ENCODE measurements around the gene MFAP3L.

MFAP3L gene

GRCh38 chr4:170026253-170027021 lies at the start of gene MFAP3L:
MFAP3L (minus strand) TSS chr4:170026395; CDS start chr4:170005877, 20,518 bp downstream.
- Histone ChIP-seq H2AFZ (ENCODE audit: low read length, unreplicated experiment) (peak within 1 kb of the TSS; percentile 94), H3K36me3 (ENCODE audit: insufficient read depth, low read length) (no peaks in the 10 kb centered on the region), H3K4me3 (ENCODE audit: low read depth, low read length) (peak within 1 kb of the TSS; percentile 96), H3K27me3 (ENCODE audit: insufficient read depth, low read length) (no peaks in the 10 kb centered on the region), H3K4me1 (ENCODE audit: control insufficient read depth, insufficient read depth, low read length, unreplicated experiment) (no peaks in the 10 kb centered on the region), H3K27ac (ENCODE audit: low read depth, low read length) (peak within 1 kb of the TSS; percentile 59), H3K79me2 (ENCODE audit: control insufficient read depth, insufficient read depth, low read length, unreplicated experiment) (no peaks in the 10 kb centered on the region)

GRCh38 chr4:170071196-170071595 lies 45.0 kb upstream of the MFAP3L start:
- H3K4me3 ChIP-seq (ENCODE audit: low read depth, low read length), result no peak overlapping the region
- H3K27ac ChIP-seq (ENCODE audit: low read depth, low read length), result no peak overlapping the region
- no peaks in the 10 kb centered on the region for H3K27me3 ChIP-seq (ENCODE audit: insufficient read depth, low read length)
- H3K4me1 ChIP-seq (ENCODE audit: control insufficient read depth, insufficient read depth, low read length, unreplicated experiment), result no peaks in the 10 kb centered on the region
- no peaks in the 10 kb centered on the region for H3K79me2 ChIP-seq (ENCODE audit: control insufficient read depth, insufficient read depth, low read length, unreplicated experiment)
- no peak overlapping the region for H2AFZ ChIP-seq (ENCODE audit: low read length, unreplicated experiment)
- 0 out of 2 replicates have a peak, but pooled peaks cover 2% of the 10 kb centered on the region for H3K36me3 ChIP-seq (ENCODE audit: insufficient read depth, low read length)

GRCh38 chr4:170068438-170069128 lies 42.4 kb upstream of the MFAP3L start:
- H3K79me2 ChIP-seq (ENCODE audit: control insufficient read depth, insufficient read depth, low read length, unreplicated experiment), result no peaks in the 10 kb centered on the region
- H3K36me3 ChIP-seq (ENCODE audit: insufficient read depth, low read length), result peaks cover 3% of the 10 kb centered on the region; the same call in 1 of the 2 replicates
- no peak overlapping the region for H2AFZ ChIP-seq (ENCODE audit: low read length, unreplicated experiment)
- no peaks in the 10 kb centered on the region for H3K4me1 ChIP-seq (ENCODE audit: control insufficient read depth, insufficient read depth, low read length, unreplicated experiment)
- no peak overlapping the region for H3K27ac ChIP-seq (ENCODE audit: low read depth, low read length)
- H3K27me3 ChIP-seq (ENCODE audit: insufficient read depth, low read length), result no peaks in the 10 kb centered on the region
- H3K4me3 ChIP-seq (ENCODE audit: low read depth, low read length), result no peak overlapping the region

GRCh38 chr4:170059421-170059820 lies 33.2 kb upstream of the MFAP3L start:
- Histone ChIP-seq H3K27ac (ENCODE audit: low read depth, low read length) (no peak overlapping the region), H3K4me3 (ENCODE audit: low read depth, low read length) (no peak overlapping the region), H3K4me1 (ENCODE audit: control insufficient read depth, insufficient read depth, low read length, unreplicated experiment) (no peaks in the 10 kb centered on the region), H3K36me3 (ENCODE audit: insufficient read depth, low read length) (no peaks in the 10 kb centered on the region; the same call in 1 of the 2 replicates), H2AFZ (ENCODE audit: low read length, unreplicated experiment) (no peak overlapping the region), H3K27me3 (ENCODE audit: insufficient read depth, low read length) (no peaks in the 10 kb centered on the region), H3K79me2 (ENCODE audit: control insufficient read depth, insufficient read depth, low read length, unreplicated experiment) (no peaks in the 10 kb centered on the region)

GRCh38 chr4:170058826-170059225 lies 32.6 kb upstream of the MFAP3L start:
- H3K36me3 ChIP-seq (ENCODE audit: insufficient read depth, low read length), result no peaks in the 10 kb centered on the region; the same call in 1 of the 2 replicates

GRCh38 chr4:170057866-170058265 lies 31.7 kb upstream of the MFAP3L start:
- Histone ChIP-seq H3K27me3 (ENCODE audit: insufficient read depth, low read length) (no peaks in the 10 kb centered on the region), H3K27ac (ENCODE audit: low read depth, low read length) (no peak overlapping the region), H3K36me3 (ENCODE audit: insufficient read depth, low read length) (no peaks in the 10 kb centered on the region), H2AFZ (ENCODE audit: low read length, unreplicated experiment) (no peak overlapping the region), H3K79me2 (ENCODE audit: control insufficient read depth, insufficient read depth, low read length, unreplicated experiment) (no peaks in the 10 kb centered on the region), H3K4me3 (ENCODE audit: low read depth, low read length) (no peak overlapping the region), H3K4me1 (ENCODE audit: control insufficient read depth, insufficient read depth, low read length, unreplicated experiment) (no peaks in the 10 kb centered on the region)

More at GRCh38 chr4:170058826-170059225, 32.6 kb upstream of the MFAP3L start:
- Histone ChIP-seq H3K79me2 (ENCODE audit: control insufficient read depth, insufficient read depth, low read length, unreplicated experiment) (no peaks in the 10 kb centered on the region), H2AFZ (ENCODE audit: low read length, unreplicated experiment) (no peak overlapping the region), H3K27me3 (ENCODE audit: insufficient read depth, low read length) (no peaks in the 10 kb centered on the region), H3K4me1 (ENCODE audit: control insufficient read depth, insufficient read depth, low read length, unreplicated experiment) (no peaks in the 10 kb centered on the region), H3K27ac (ENCODE audit: low read depth, low read length) (no peak overlapping the region), H3K4me3 (ENCODE audit: low read depth, low read length) (no peak overlapping the region)

- Histone ChIP-seq H2AFZ (ENCODE audit: low read length, unreplicated experiment) (no peak overlapping the region), H3K27ac (ENCODE audit: low read depth, low read length) (no peak overlapping the region), H3K4me1 (ENCODE audit: control insufficient read depth, insufficient read depth, low read length, unreplicated experiment) (no peaks in the 10 kb centered on the region), H3K4me3 (ENCODE audit: low read depth, low read length) (no peak overlapping the region), H3K27me3 (ENCODE audit: insufficient read depth, low read length) (no peaks in the 10 kb centered on the region), H3K36me3 (ENCODE audit: insufficient read depth, low read length) (no peaks in the 10 kb centered on the region), H3K79me2 (ENCODE audit: control insufficient read depth, insufficient read depth, low read length, unreplicated experiment) (no peaks in the 10 kb centered on the region)
Measured at GRCh38 chr4:170052919-170053318, 26.7 kb upstream of the MFAP3L start.

- Histone ChIP-seq H3K4me1 (ENCODE audit: control insufficient read depth, insufficient read depth, low read length, unreplicated experiment) (no peaks in the 10 kb centered on the region), H2AFZ (ENCODE audit: low read length, unreplicated experiment) (no peak overlapping the region), H3K4me3 (ENCODE audit: low read depth, low read length) (no peak overlapping the region), H3K27ac (ENCODE audit: low read depth, low read length) (no peak overlapping the region), H3K27me3 (ENCODE audit: insufficient read depth, low read length) (no peaks in the 10 kb centered on the region), H3K36me3 (ENCODE audit: insufficient read depth, low read length) (no peaks in the 10 kb centered on the region), H3K79me2 (ENCODE audit: control insufficient read depth, insufficient read depth, low read length, unreplicated experiment) (no peaks in the 10 kb centered on the region)
Measured at GRCh38 chr4:170051402-170051801, 25.2 kb upstream of the MFAP3L start.

GRCh38 chr4:170049766-170050165 lies 23.6 kb upstream of the MFAP3L start:
- Histone ChIP-seq H2AFZ (ENCODE audit: low read length, unreplicated experiment) (no peak overlapping the region), H3K79me2 (ENCODE audit: control insufficient read depth, insufficient read depth, low read length, unreplicated experiment) (no peaks in the 10 kb centered on the region), H3K27ac (ENCODE audit: low read depth, low read length) (no peak overlapping the region), H3K36me3 (ENCODE audit: insufficient read depth, low read length) (no peaks in the 10 kb centered on the region), H3K4me3 (ENCODE audit: low read depth, low read length) (no peak overlapping the region), H3K27me3 (ENCODE audit: insufficient read depth, low read length) (no peaks in the 10 kb centered on the region), H3K4me1 (ENCODE audit: control insufficient read depth, insufficient read depth, low read length, unreplicated experiment) (no peaks in the 10 kb centered on the region)

GRCh38 chr4:170047771-170048354 lies 21.7 kb upstream of the MFAP3L start:
- H3K4me1 ChIP-seq (ENCODE audit: control insufficient read depth, insufficient read depth, low read length, unreplicated experiment), result no peaks in the 10 kb centered on the region
- H3K79me2 ChIP-seq (ENCODE audit: control insufficient read depth, insufficient read depth, low read length, unreplicated experiment), result no peaks in the 10 kb centered on the region
- no peak overlapping the region for H3K27ac ChIP-seq (ENCODE audit: low read depth, low read length)
- H3K36me3 ChIP-seq (ENCODE audit: insufficient read depth, low read length), result no peaks in the 10 kb centered on the region
- H2AFZ ChIP-seq (ENCODE audit: low read length, unreplicated experiment), result no peak overlapping the region
- H3K4me3 ChIP-seq (ENCODE audit: low read depth, low read length), result no peak overlapping the region
- no peaks in the 10 kb centered on the region for H3K27me3 ChIP-seq (ENCODE audit: insufficient read depth, low read length)
